HepG2 (cell line): ENCODE measurements around the gene DSTN. TPM values are rescaled to one million over a fixed set of nuclear protein-coding genes. Genes with fewer than 3 reads are reported as not detected.

Experiments
- ATAC-seq: fragments of 200-7000 bp; cut with Tn5 transposase; 3 replicates; pipeline ENCODE4 v1.9.1; 2020; ENCODE audit warnings: mild to moderate bottlenecking, moderate library complexity
- BruUV-seq: library from RNA; stranded (reverse); fragments of 400-500 nt; replicated peaks from 2 replicates; lab custom pipeline; 2021; lab: Mats Ljungman, UMichigan
- CTCF ChIA-PET: fragments of 300-600 bp; formaldehyde crosslinking; extraction: SDS; loops from one replicate; lab custom pipeline; 2021; ENCODE audit warnings: low total read pairs, inconsistent platforms, low intra/inter-chr PET ratio; lab: Yijun Ruan, JAX
- POLR2A ChIA-PET: fragments of 350-600 bp; sonication (Branson Sonifier 250); formaldehyde crosslinking; loops from one replicate; lab custom pipeline; 2020; ENCODE audit warnings: antibody characterized with exemption, inconsistent platforms; lab: Yijun Ruan, JAX
- DNase-seq: peaks from one replicate; pipeline ENCODE4 v3.0.0-alpha.2; 2015; ENCODE audit warnings: low spot score
- FAIRE-seq: peaks from 3 replicates; lab custom pipeline; 2011; peaks lifted over from hg19 to GRCh38; lab: Jason Lieb, UNC
- H2AFZ ChIP-seq: one replicate; pipeline ENCODE4 v1.6.1; 2011; ENCODE audit warnings: low read length, inconsistent platforms
- H3K27ac ChIP-seq: fragments of 300-600 bp; 3 replicates; pipeline ENCODE4 v1.8.0; 2011; ENCODE audit warnings: mixed run types, mild to moderate bottlenecking, mixed read lengths, low read length, inconsistent platforms; ENCODE audit not compliant: insufficient read depth; ENCODE audit errors: extremely low read length
- H3K27me3 ChIP-seq, 2 experiments: fragments of 200-600 bp in 1 of 2; 2 replicates in 1 of 2; 3 replicates in 1 of 2; pipeline versions ENCODE4 v1.6.0 to v1.8.0; 2011; ENCODE audit warnings: low read length in 2 of 2, mild to moderate bottlenecking in 2 of 2, moderate library complexity in 2 of 2, inconsistent platforms in 1 of 2; ENCODE audit not compliant: insufficient read depth in 2 of 2, control insufficient read depth in 1 of 2
- H3K36me3 ChIP-seq, 2 experiments: fragments of 200-600 bp in 1 of 2; replicated peaks in 1 of 2; 2 replicates in 1 of 2; 3 replicates in 1 of 2; pipeline versions ENCODE4 v1.5.1 to v1.8.0; 2011; ENCODE audit warnings: low read length in 2 of 2, inconsistent platforms in 1 of 2; ENCODE audit not compliant: insufficient read depth in 2 of 2, control insufficient read depth in 1 of 2
- H3K4me1 ChIP-seq: 2 replicates; pipeline ENCODE4 v1.5.1; 2012; ENCODE audit warnings: low read length, inconsistent platforms; ENCODE audit not compliant: insufficient read depth
- H3K4me2 ChIP-seq: 2 replicates; pipeline ENCODE4 v1.6.0; 2011; ENCODE audit warnings: low read depth, low read length, inconsistent platforms
- H3K4me3 ChIP-seq, 3 experiments: fragments of 200-600 bp in 1 of 3; sonication (generic), shearing (Covaris generic) in 1 of 3; replicated peaks in 1 of 3; 2 replicates each; pipeline ENCODE4 v1.5.1; 2011 to 2016; ENCODE audit warnings: low read length in 3 of 3, inconsistent platforms in 2 of 3, low read depth in 2 of 3, mild to moderate bottlenecking in 2 of 3, control low read depth in 1 of 3, mixed read lengths in 1 of 3; ENCODE audit not compliant: insufficient read depth in 1 of 3
- H3K79me2 ChIP-seq: one replicate; pipeline ENCODE4 v1.6.1; 2011; ENCODE audit warnings: low read length, inconsistent platforms; ENCODE audit not compliant: insufficient read depth
- H3K9ac ChIP-seq: 2 replicates; pipeline ENCODE4 v1.6.0; 2011; ENCODE audit warnings: mild to moderate bottlenecking, low read depth, low read length, inconsistent platforms; ENCODE audit not compliant: insufficient read depth
- H3K9me3 ChIP-seq: 2 replicates; pipeline ENCODE4 v1.5.1; 2012; ENCODE audit warnings: mild to moderate bottlenecking, low read length
- H4K20me1 ChIP-seq: 2 replicates; pipeline ENCODE4 v1.6.0; 2011; ENCODE audit warnings: inconsistent platforms, mild to moderate bottlenecking, low read length, moderate library complexity; ENCODE audit not compliant: insufficient read depth
- ATF7-NPFF ChIP-seq: sonication (generic); formaldehyde crosslinking; IDR thresholded peaks from 2 replicates; pipeline ENCODE4 v1.8.1; 2023; ENCODE audit warnings: mild to moderate bottlenecking, low read depth, missing genetic modification reagents, moderate library complexity
- FIP1L1 ChIP-seq: fragments of 200-400 bp; formaldehyde crosslinking; IDR thresholded peaks from 2 replicates; pipeline ENCODE4 v1.6.1; 2018; ENCODE audit warnings: low read depth, mild to moderate bottlenecking, low read length, moderate library complexity, borderline replicate concordance; ENCODE audit not compliant: insufficient read depth
- KDM2A ChIP-seq: sonication (generic); formaldehyde crosslinking; IDR thresholded peaks from 2 replicates; pipeline ENCODE4 v1.4.0; 2020; ENCODE audit warnings: low read depth, missing genetic modification reagents, borderline replicate concordance
- NONO ChIP-seq, 2 experiments: fragments of 450-650 bp in 1 of 2; sonication (generic) in 1 of 2; formaldehyde crosslinking in 1 of 2; IDR thresholded peaks in 1 of 2; conservative IDR thresholded peaks in 1 of 2; 2 replicates each; pipeline versions ENCODE4 v1.6.1 to v1.8.0; 2017 to 2022; ENCODE audit warnings: mild to moderate bottlenecking in 1 of 2, missing genetic modification reagents in 1 of 2, moderate library complexity in 1 of 2
- SALL2 ChIP-seq: sonication (generic); formaldehyde crosslinking; IDR thresholded peaks from 2 replicates; pipeline ENCODE4 v1.8.1; 2023; ENCODE audit warnings: mild to moderate bottlenecking, missing genetic modification reagents, inconsistent platforms
- TAF15 ChIP-seq: fragments of 200-400 bp; formaldehyde crosslinking; IDR thresholded peaks from one replicate; pipeline ENCODE4 v1.6.1; 2018; ENCODE audit warnings: mild to moderate bottlenecking, low read depth, low read length; ENCODE audit not compliant: poor library complexity, severe bottlenecking
- ZNF138 ChIP-seq: sonication (generic); formaldehyde crosslinking; IDR thresholded peaks from 2 replicates; pipeline ENCODE4 v1.5.0; 2020; ENCODE audit warnings: mild to moderate bottlenecking, low read depth, missing genetic modification reagents
- ZNF160 ChIP-seq: sonication (generic); formaldehyde crosslinking; IDR thresholded peaks from 2 replicates; pipeline ENCODE4 v1.8.0; 2022; ENCODE audit warnings: mild to moderate bottlenecking, inconsistent platforms, missing genetic modification reagents
- ZNF292 ChIP-seq: sonication (generic); formaldehyde crosslinking; IDR thresholded peaks from 2 replicates; pipeline ENCODE4 v1.8.1; 2022; ENCODE audit warnings: mild to moderate bottlenecking, low read depth, missing genetic modification reagents, borderline replicate concordance
- ZNF383 ChIP-seq: sonication (generic); formaldehyde crosslinking; IDR thresholded peaks from 2 replicates; pipeline ENCODE4 v1.4.0; 2020; ENCODE audit warnings: missing genetic modification reagents, mild to moderate bottlenecking, borderline replicate concordance
- ZNF619 ChIP-seq: sonication (generic); formaldehyde crosslinking; IDR thresholded peaks from 2 replicates; pipeline ENCODE4 v1.4.0; 2020; ENCODE audit warnings: mild to moderate bottlenecking, missing genetic modification reagents
- WGBS: methylation state at CpG from one replicate; pipeline ENCODE4 v1.1.6; 2017; ENCODE audit warnings: low lambda C conversion rate; 5-methylcytosine and 5-hydroxymethylcytosine counted together
- in situ Hi-C: cut with HindIII; loops from 2 replicates; pipeline ENCODE4 v1.10.0; 2017; ENCODE audit warnings: low pct_unique_long_range_greater_than_20kb; ENCODE audit not compliant: extremely low pct_ligation_motif_present
- intact Hi-C: fragments of 100-400 bp; cut with micrococcal nuclease; formaldehyde crosslinking; loops from one replicate; pipeline ENCODE4 v1.10.0; 2022; ENCODE audit not compliant: unreplicated experiment
- polyA plus RNA-seq, 8 experiments: library from polyadenylated mRNA; depleted of rRNA in 3 of 8; stranded (reverse) in 7 of 8; unstranded in 1 of 8; fragments of >200 nt; fragmentation: Illumina TruSeq in 4 of 8; extraction: Trizol in 4 of 8; gene quantifications; 2 replicates each; pipeline versions ENCODE4 v1.2.1 to v1.2.3, GENCODE V29; 2011 to 2016; ENCODE audit warnings: low read depth in 4 of 8, missing spikeins in 1 of 8, mixed read lengths in 1 of 8; ENCODE audit not compliant: insufficient read depth in 1 of 8
- total RNA-seq, 5 experiments: library from RNA; depleted of rRNA; stranded (reverse); fragments of >200 nt; fragmentation: Illumina TruSeq; extraction: Trizol; gene quantifications; 2 replicates each; pipeline ENCODE4 v1.2.3, GENCODE V29; 2016; ENCODE audit warnings: low read depth in 1 of 5
- TF ChIP-seq, protein P1 (sequence below): sonication (generic); formaldehyde crosslinking; IDR thresholded peaks from 2 replicates; pipeline ENCODE4 v1.4.0; 2020; ENCODE audit warnings: missing genetic modification reagents, borderline replicate concordance
- TF ChIP-seq, protein P2 (sequence below), 2 experiments: sonication (generic) in 1 of 2; formaldehyde crosslinking in 1 of 2; IDR thresholded peaks; 2 replicates each; pipeline versions ENCODE4 v1.4.0 to v1.6.1; 2016 to 2020; ENCODE audit warnings: borderline replicate concordance in 1 of 2, low read depth in 1 of 2, mild to moderate bottlenecking in 1 of 2, missing genetic modification reagents in 1 of 2
- TF ChIP-seq, protein P3 (sequence below): sonication (generic); formaldehyde crosslinking; IDR thresholded peaks from 2 replicates; pipeline ENCODE4 v1.5.0; 2020; ENCODE audit warnings: missing genetic modification reagents

The DSTN gene
- total and polyA plus RNA-seq, 2 of the 13 experiments (the other 11 are each of a cell fraction or from before 2014, with no cell fraction given) = 27.6 to 106 TPM

- no peak overlapping the region for H3K9ac ChIP-seq
- ATAC-seq (peak; percentile 11), DNase-seq (no peak), FAIRE-seq (no peak)
- H2AFZ ChIP-seq = no peak overlapping the region
- no peak overlapping the region for H3K4me2 ChIP-seq
- no peaks in the 10 kb centered on the region for H3K27me3 ChIP-seq
- H3K79me2 ChIP-seq = peaks cover 2% of the 10 kb centered on the region
- in situ Hi-C loops = no loop called here
- H4K20me1 ChIP-seq = peaks cover 19% of the 10 kb centered on the region; the same call in 1 of the 2 replicates
- ChIA-PET CTCF (interaction anchor here (0.7 kb wide), 1 partner anchor 90 kb away, joined by 3 read pairs; no protein-coding TSS in a partner anchor), POLR2A (no interaction called here)
- no TSS peak for BruUV-seq
- peaks cover 11% of the 10 kb centered on the region for H3K4me1 ChIP-seq
- H3K36me3 ChIP-seq = peaks cover 96 to 98% of the 10 kb centered on the region in 2 experiments
- H3K4me3 ChIP-seq = no peak overlapping the region
- WGBS = 99% methylated on average over 18 of the region's 18 CpGs
- no peaks in the 10 kb centered on the region for H3K9me3 ChIP-seq
- no peak overlapping the region for H3K27ac ChIP-seq
- intact Hi-C loops = no loop called here
- TF ChIP-seq ZNF383 = no peak
- TF ChIP-seq NONO (IDR thresholded peaks at IDR 0.05) = no peak
- TF ChIP-seq NONO (CRISPR knock-in tag; conservative IDR thresholded peaks at IDR 0.05) = no peak
- TF ChIP-seq ZNF160 (CRISPR knock-in tag) = no peak
- TF ChIP-seq SALL2 = no peak
- peak; percentile 41; the same call in 1 of the 2 replicates for TF ChIP-seq ZNF619 (CRISPR knock-in tag)
- TF ChIP-seq, protein P1, sequence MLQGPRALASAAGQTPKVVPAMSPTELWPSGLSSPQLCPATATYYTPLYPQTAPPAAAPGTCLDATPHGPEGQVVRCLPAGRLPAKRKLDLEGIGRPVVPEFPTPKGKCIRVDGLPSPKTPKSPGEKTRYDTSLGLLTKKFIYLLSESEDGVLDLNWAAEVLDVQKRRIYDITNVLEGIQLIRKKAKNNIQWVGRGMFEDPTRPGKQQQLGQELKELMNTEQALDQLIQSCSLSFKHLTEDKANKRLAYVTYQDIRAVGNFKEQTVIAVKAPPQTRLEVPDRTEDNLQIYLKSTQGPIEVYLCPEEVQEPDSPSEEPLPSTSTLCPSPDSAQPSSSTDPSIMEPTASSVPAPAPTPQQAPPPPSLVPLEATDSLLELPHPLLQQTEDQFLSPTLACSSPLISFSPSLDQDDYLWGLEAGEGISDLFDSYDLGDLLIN (CRISPR knock-in tag) = no peak
- no peak for TF ChIP-seq ZNF292 (CRISPR knock-in tag)
- TF ChIP-seq, protein P2, sequence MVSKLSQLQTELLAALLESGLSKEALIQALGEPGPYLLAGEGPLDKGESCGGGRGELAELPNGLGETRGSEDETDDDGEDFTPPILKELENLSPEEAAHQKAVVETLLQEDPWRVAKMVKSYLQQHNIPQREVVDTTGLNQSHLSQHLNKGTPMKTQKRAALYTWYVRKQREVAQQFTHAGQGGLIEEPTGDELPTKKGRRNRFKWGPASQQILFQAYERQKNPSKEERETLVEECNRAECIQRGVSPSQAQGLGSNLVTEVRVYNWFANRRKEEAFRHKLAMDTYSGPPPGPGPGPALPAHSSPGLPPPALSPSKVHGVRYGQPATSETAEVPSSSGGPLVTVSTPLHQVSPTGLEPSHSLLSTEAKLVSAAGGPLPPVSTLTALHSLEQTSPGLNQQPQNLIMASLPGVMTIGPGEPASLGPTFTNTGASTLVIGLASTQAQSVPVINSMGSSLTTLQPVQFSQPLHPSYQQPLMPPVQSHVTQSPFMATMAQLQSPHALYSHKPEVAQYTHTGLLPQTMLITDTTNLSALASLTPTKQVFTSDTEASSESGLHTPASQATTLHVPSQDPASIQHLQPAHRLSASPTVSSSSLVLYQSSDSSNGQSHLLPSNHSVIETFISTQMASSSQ (IDR thresholded peaks at IDR 0.05; ENCODE audit: low read depth) = no peak
- TF ChIP-seq, protein P2 (CRISPR knock-in tag; IDR thresholded peaks at IDR 0.05; ENCODE audit: borderline replicate concordance) = no peak
- TF ChIP-seq ATF7-NPFF = no peak
- TF ChIP-seq, protein P3, sequence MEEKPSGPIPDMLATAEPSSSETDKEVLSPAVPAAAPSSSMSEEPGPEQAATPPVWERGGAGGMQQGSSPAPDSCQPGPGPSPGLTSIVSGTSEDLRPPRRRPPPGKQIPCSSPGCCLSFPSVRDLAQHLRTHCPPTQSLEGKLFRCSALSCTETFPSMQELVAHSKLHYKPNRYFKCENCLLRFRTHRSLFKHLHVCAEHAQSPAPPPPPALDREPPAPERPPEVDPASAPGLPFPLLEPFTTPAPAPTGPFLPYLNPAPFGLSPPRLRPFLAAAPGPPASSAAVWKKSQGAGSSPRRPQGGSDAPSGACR (CRISPR knock-in tag) = no peak
- TF ChIP-seq ZNF138 (CRISPR knock-in tag) = no peak
- TF ChIP-seq TAF15 = no peak
- 0 out of 2 replicates have a peak, but pooled peaks have one; percentile 31 for TF ChIP-seq FIP1L1
- TF ChIP-seq KDM2A (CRISPR knock-in tag) = no peak
Observed at GRCh38 chr20:17628101-17628841, 58.4 kb downstream of the DSTN start.
